NCI-H2196 (cell line): ENCODE measurements around the gene HIP1R.

Source experiments
- DNase-seq: peaks from one replicate; lab custom pipeline; 2025; ENCODE audit not compliant: unreplicated experiment; lab: John Stamatoyannopoulos, UW

Gene HIP1R

GRCh38 chr12:122846622-122847515 lies 11.6 kb downstream of the HIP1R start:
- DNase-seq: no peak

GRCh38 chr12:122847516-122847836 lies 12.2 kb downstream of the HIP1R start:
- DNase-seq: no peak

GRCh38 chr12:122847921-122848421 lies 12.7 kb downstream of the HIP1R start:
- no peak for DNase-seq

- DNase-seq: no peak
Measured at GRCh38 chr12:122848471-122849351, 13.5 kb downstream of the HIP1R start.

GRCh38 chr12:122849352-122850047 lies 14.2 kb downstream of the HIP1R start:
- no peak for DNase-seq

GRCh38 chr12:122850048-122850445 lies 14.8 kb downstream of the HIP1R start:
- DNase-seq: no peak

GRCh38 chr12:122850695-122851350 lies 15.6 kb downstream of the HIP1R start:
- no peak for DNase-seq

- no peak for DNase-seq
Measured at GRCh38 chr12:122851820-122852219, 16.6 kb downstream of the HIP1R start.

GRCh38 chr12:122852336-122853275 lies 17.3 kb downstream of the HIP1R start:
- DNase-seq: no peak

GRCh38 chr12:122853582-122854245 lies 18.5 kb downstream of the HIP1R start:
- no peak for DNase-seq

GRCh38 chr12:122854554-122854953 lies 19.3 kb downstream of the HIP1R start:
- no peak for DNase-seq

- no peak for DNase-seq
Measured at GRCh38 chr12:122855071-122855829, 20.0 kb downstream of the HIP1R start.

GRCh38 chr12:122855928-122856831 lies 20.9 kb downstream of the HIP1R start:
- peak; percentile 41 for DNase-seq

GRCh38 chr12:122856999-122857671 lies 21.9 kb downstream of the HIP1R start:
- no peak for DNase-seq

- no peak for DNase-seq
Measured at GRCh38 chr12:122858171-122858570, 22.9 kb downstream of the HIP1R start.

GRCh38 chr12:122858591-122859302 lies 23.5 kb downstream of the HIP1R start:
- DNase-seq: no peak
